Measurements from ENCODE around the gene FHDC1. TPM values are rescaled to one million over a fixed set of nuclear protein-coding genes. Genes with fewer than 3 reads are reported as not detected.

The FHDC1 gene
- total and polyA plus RNA-seq, 12 donors: 0.08 to 0.43 (median 0.19) TPM

DNA sequence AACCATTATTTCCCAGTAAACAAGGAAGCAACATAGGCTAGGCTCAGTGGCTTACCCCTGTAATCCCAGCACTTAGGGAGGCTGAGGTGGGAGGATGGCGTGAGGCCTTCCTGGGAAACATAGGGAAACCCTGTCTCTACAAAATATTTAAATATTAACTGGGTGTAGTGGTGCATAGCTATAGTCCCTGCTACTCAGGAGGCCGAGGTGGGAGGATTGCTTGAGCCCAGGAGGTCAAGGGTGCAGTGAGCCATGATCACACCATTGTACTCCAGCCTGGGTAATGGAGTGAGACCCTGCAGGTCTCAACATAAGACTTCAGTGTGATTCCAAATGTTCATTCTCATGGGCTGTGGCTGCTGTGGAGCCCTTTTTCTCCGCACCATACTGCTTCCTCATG lies 34.9 kb downstream of the FHDC1 start:
- H3K27me3 ChIP-seq: no peaks in the 10 kb centered on the region
- no peaks in the 10 kb centered on the region for H3K36me3 ChIP-seq
- intact Hi-C loops (cut with DNase I): no loop called here
- no peaks in the 10 kb centered on the region for H3K4me1 ChIP-seq
- H3K4me3 ChIP-seq: no peak overlapping the region
- H3K9me3 ChIP-seq: no peaks in the 10 kb centered on the region
- TF ChIP-seq, protein P1, sequence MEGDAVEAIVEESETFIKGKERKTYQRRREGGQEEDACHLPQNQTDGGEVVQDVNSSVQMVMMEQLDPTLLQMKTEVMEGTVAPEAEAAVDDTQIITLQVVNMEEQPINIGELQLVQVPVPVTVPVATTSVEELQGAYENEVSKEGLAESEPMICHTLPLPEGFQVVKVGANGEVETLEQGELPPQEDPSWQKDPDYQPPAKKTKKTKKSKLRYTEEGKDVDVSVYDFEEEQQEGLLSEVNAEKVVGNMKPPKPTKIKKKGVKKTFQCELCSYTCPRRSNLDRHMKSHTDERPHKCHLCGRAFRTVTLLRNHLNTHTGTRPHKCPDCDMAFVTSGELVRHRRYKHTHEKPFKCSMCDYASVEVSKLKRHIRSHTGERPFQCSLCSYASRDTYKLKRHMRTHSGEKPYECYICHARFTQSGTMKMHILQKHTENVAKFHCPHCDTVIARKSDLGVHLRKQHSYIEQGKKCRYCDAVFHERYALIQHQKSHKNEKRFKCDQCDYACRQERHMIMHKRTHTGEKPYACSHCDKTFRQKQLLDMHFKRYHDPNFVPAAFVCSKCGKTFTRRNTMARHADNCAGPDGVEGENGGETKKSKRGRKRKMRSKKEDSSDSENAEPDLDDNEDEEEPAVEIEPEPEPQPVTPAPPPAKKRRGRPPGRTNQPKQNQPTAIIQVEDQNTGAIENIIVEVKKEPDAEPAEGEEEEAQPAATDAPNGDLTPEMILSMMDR (IDR thresholded peaks at IDR 0.05): no peak
- WGBS, 2 donors: 97 to 99% methylated on average over 3 of the region's 3 CpGs
- DNase-seq (no peak), ATAC-seq (no peak)
- no peak overlapping the region for H3K27ac ChIP-seq

DNA sequence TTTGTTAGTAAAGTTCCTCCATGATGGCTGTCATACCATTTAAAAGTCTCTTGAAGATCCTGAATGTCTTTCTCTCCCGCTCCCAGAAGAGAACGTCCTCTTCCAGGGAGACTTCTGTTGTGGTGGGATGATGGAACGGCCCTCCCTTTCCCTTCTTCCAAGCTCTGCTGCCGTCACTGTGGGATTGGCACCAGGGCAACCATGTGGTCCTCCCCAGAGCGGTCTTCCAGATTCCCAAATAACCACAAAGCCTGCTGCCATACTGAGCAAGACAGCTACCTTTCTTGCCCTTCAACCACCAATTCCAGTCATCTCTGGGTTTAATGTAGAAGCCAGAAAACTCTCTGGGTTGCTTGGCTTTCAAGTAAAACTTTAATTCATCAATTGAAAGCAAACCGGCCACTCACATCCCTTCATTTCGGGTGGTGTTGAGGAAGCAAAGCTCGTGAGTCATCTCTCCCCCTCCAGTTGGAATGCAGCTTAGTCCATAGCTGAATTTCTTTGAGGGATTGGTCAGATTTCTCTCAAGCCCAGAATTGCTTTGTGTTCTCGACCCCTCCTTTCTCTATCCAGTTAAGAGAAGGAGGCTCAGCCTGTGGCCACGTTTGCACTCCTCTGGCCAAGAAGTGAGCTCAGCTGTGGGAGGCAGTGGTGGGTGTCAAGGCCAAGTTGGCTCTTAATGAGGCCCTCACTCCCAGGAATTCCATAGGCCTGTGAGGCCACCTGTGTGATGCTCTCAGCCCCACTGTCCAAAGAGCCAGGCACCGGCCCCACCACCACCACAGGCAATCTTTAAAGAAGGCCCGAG lies 36.9 kb downstream of the FHDC1 start:
- ATAC-seq (peak in 5 of 8 donors; percentile 30 to 54 (median 42)), DNase-seq (no peak)
- Histone ChIP-seq H3K36me3 (no peaks in the 10 kb centered on the region), H3K4me3 (no peak overlapping the region), H3K4me1 (no peaks in the 10 kb centered on the region), H3K9me3 (no peaks in the 10 kb centered on the region), H3K27ac (peak overlapping the region in 1 of 10 donors; percentile 7), H3K27me3 (no peaks in the 10 kb centered on the region)
- WGBS, 2 donors: 77 to 79% methylated on average over 12 of the region's 12 CpGs
- TF ChIP-seq, protein P1 (IDR thresholded peaks at IDR 0.05): no peak
- intact Hi-C loops (cut with DNase I): no loop called here

DNA sequence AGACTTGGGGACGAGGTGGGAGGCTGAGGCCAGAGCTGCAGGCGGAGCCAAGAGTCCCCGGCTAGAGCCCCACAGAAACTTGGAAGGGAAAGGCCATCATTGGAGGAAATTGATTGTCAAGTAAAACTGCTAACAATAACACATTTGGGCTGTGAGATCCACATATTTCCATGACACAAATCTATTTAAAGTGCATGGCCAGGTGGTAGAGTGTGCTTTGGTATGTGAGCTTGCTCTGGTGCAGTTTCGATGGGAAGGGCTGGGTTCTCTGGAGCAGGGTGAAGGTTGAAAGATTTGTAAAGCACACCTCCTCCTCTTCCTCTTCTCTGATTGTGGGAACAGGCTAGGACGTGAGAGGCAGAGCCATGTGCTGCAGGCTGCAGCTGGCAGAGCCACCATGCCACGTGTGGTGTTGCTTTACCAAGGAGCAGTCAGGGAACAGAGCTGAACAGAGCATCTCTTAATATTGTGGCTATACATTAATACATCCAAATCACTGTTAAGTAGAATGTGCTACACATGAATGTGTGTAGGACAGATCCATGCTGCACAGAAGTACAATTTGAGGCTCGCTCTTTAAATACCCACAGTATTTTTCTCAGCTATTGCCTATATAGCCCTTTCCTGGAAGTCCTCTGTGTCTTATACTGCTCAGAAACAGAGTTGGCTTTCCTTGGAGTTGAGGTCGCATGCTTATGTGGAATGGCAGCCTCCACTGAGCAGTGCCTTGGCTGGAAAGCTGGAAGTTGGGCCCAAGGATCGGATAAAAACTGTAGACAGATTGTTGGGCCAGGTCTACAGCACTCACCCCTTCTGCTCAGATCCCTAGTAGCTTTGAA lies 37.7 kb downstream of the FHDC1 start:
- intact Hi-C loops (cut with DNase I): no loop called here

More for the DNA sequence above, 37.7 kb downstream of the FHDC1 start:
- ATAC-seq: no peak
- no peaks in the 10 kb centered on the region for H3K27me3 ChIP-seq
- TF ChIP-seq, protein P1 (IDR thresholded peaks at IDR 0.05): no peak
- 82 to 87% methylated on average over 9 of the region's 9 CpGs for WGBS, 2 donors
- H3K27ac ChIP-seq: no peak overlapping the region
- H3K9me3 ChIP-seq: no peaks in the 10 kb centered on the region
- H3K36me3 ChIP-seq: no peaks in the 10 kb centered on the region
- DNase-seq: no peak
- no peaks in the 10 kb centered on the region for H3K4me1 ChIP-seq
- no peak overlapping the region for H3K4me3 ChIP-seq
